IPS-15b (cell line): ENCODE data around the gene LGSN.
"Not testable (repeated sequence)": the region's sequence is repeated elsewhere in the genome, so short reads cannot be mapped to it uniquely, and the experiment has no call there.

Experiments
- H3K27me3 ChIP-seq: one replicate; pipeline ENCODE4 v1.6.1; 2013; ENCODE audit warnings: low read length; ENCODE audit not compliant: control insufficient read depth, insufficient read depth
- H3K36me3 ChIP-seq: one replicate; pipeline ENCODE4 v1.6.1; 2013; ENCODE audit warnings: low read length; ENCODE audit not compliant: control insufficient read depth, insufficient read depth
- H3K4me1 ChIP-seq: one replicate; pipeline ENCODE4 v1.6.1; 2013; ENCODE audit warnings: mild to moderate bottlenecking, low read length; ENCODE audit not compliant: control insufficient read depth, insufficient read depth
- H3K4me3 ChIP-seq: one replicate; pipeline ENCODE4 v1.5.1; 2013; ENCODE audit warnings: low read depth, low read length
- H3K9ac ChIP-seq: one replicate; pipeline ENCODE4 v1.6.1; 2013; ENCODE audit warnings: low read depth, mild to moderate bottlenecking, low read length
- H3K9me3 ChIP-seq: one replicate; pipeline ENCODE4 v1.6.1; 2013; ENCODE audit warnings: mild to moderate bottlenecking, low read length; ENCODE audit not compliant: control insufficient read depth, insufficient read depth

The LGSN gene

DNA sequence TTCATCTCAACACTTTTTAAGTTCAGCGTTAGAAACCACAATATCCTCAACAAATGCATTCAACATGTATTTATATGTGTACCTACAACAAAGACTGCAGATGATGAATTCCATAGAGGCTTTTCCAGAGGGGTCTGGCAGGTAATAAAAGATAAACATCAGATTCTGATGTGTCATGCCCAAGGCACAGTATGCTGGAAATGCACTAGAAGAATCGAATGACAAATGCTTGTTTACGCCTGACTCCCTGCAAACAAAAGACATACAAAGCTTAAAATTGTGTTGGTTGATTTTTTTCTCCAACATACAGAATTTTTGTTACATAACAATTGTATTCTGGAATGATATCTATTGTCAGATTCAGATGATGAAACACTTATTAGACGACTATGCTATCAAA lies at the start of gene LGSN:
TSS of gene LGSN (minus strand) at position 45 of the 400 bp plus-strand sequence. CDS start at position 5, 40 bp downstream.
- H3K9ac ChIP-seq = no peak within 1 kb of the TSS
- no peaks in the 10 kb centered on the region for H3K9me3 ChIP-seq
- H3K36me3 ChIP-seq = no peaks in the 10 kb centered on the region
- H3K27me3 ChIP-seq = no peaks in the 10 kb centered on the region
- no peak within 1 kb of the TSS for H3K4me3 ChIP-seq
- H3K4me1 ChIP-seq = no peaks in the 10 kb centered on the region

GRCh38 chr6:63368347-63368746 lies 48.6 kb upstream of the LGSN start:
- no peaks in the 10 kb centered on the region for H3K9me3 ChIP-seq
- H3K27me3 ChIP-seq = no peaks in the 10 kb centered on the region
- no peaks in the 10 kb centered on the region for H3K36me3 ChIP-seq
- H3K9ac ChIP-seq = no peak overlapping the region
- H3K4me1 ChIP-seq = no peaks in the 10 kb centered on the region
- H3K4me3 ChIP-seq = no peak overlapping the region

DNA sequence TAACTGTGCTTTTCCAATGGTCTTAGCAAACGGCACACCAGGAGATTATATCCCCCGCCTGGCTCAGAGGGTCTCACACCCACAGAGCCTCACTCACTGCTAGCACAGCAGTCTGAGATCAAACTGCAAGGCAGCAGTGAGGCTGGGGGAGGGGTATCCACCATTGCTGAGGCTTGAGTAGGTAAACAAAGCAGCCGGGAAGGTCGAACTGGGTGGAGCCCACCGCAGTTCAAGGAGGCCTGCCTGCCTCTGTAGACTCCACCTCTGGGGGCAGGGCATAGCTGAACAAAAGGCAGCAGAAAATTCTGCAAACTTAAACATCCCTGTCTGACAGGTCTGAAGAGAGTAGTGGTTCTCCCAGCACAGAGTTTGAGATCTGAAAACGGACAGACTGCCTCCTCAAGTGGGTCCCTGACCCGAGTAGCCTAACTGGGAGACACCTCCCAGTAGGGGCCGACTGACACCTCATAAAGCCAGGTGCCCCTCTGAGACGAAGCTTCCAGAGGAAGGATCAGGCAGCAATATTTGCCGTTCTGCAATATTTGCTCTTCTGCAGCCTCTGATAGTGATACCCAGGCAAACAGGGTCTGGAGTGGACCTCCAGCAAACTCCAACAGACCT lies 42.8 kb upstream of the LGSN start:
- not testable (repeated sequence) for H3K36me3 ChIP-seq, H3K9ac ChIP-seq, H3K27me3 ChIP-seq, H3K9me3 ChIP-seq, H3K4me1 ChIP-seq, H3K4me3 ChIP-seq

- H3K27me3 ChIP-seq, H3K9me3 ChIP-seq, H3K4me3 ChIP-seq, H3K9ac ChIP-seq, H3K36me3 ChIP-seq, H3K4me1 ChIP-seq: not testable (repeated sequence)
Observed at GRCh38 chr6:63357384-63357783, 37.6 kb upstream of the LGSN start.

GRCh38 chr6:63355632-63356031 lies 35.8 kb upstream of the LGSN start:
- Histone ChIP-seq H3K9me3 (no peaks in the 10 kb centered on the region), H3K36me3 (no peaks in the 10 kb centered on the region), H3K27me3 (no peaks in the 10 kb centered on the region), H3K4me3 (no peak overlapping the region), H3K9ac (no peak overlapping the region), H3K4me1 (no peaks in the 10 kb centered on the region)

DNA sequence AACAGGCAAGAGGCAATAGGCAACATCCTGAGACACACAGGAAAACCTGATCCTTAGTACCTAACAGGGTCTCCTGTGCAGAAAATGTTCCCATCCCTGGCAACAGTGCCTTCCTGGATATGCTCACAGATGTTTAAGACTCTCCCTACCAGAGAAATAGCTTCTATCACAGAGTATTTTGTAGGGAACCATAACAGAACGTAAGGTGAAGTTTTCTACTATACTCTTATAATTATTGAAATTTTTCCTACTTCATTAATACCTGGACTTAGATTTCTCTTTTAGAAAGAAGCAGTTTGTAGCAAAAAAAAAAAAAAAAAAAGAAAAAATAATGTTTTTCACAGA lies 33.5 kb upstream of the LGSN start:
- H3K9me3 ChIP-seq = no peaks in the 10 kb centered on the region
- no peak overlapping the region for H3K4me3 ChIP-seq
- no peaks in the 10 kb centered on the region for H3K36me3 ChIP-seq
- no peak overlapping the region for H3K9ac ChIP-seq
- H3K4me1 ChIP-seq = no peaks in the 10 kb centered on the region
- no peaks in the 10 kb centered on the region for H3K27me3 ChIP-seq

DNA sequence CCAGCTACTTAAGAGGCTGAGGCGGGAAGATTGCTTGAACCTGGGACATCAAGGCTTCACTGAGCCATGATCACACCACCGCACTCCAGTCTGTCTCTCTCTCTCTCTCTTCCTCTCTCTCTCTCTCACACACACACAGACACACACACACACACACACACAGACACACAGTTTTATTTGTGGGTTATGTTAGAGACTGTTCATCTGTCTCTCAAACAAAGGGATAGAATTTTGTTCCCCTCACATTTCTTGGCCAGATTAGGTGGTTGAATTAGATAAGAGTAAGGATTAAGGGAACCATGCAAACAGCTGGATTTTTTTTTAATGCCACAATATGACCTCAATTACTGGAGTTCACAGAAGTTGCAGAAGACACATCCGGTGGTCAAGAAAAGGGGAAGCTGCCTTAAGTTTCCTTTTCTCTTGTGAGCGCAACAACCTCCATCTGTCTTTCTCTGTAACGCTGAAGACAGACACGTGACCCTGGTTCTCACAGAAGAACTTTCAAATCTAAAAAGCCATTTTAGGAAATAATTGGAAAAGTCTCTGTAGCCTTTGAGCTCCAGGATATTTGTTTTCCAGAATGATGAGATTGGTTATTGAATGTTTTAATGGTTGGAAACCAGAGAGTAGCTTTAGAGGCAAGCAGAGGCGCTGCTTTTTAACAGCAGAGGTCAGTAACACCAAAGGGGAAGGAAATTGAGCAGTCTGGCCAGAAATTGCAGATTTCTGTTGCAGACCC lies 32.9 kb upstream of the LGSN start:
- Histone ChIP-seq H3K9ac (no peak overlapping the region), H3K4me1 (no peaks in the 10 kb centered on the region), H3K9me3 (no peaks in the 10 kb centered on the region), H3K27me3 (no peaks in the 10 kb centered on the region), H3K36me3 (no peaks in the 10 kb centered on the region), H3K4me3 (no peak overlapping the region)

DNA sequence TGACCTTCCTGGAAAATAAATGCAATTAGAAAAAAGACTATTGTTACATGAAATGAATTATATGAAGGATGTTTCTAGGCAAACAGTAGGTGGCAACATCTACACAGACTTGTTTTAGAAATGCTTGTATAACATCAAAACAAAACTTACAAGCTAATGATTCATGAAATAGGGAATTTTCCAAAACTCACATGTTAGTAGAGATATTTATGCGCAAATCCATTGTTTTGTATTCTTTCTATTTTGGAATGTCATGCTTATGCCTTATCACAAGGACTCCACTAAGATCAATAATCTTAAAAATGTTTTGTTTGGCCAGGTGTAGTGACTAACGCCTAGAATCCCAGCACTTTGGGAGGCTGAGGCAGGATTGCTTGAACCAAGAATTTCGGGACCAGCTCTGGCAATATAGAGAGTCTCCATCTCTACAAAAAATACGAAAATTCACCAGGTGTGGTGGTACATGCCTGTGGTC lies 32.3 kb upstream of the LGSN start:
- H3K27me3 ChIP-seq = no peaks in the 10 kb centered on the region
- H3K4me1 ChIP-seq = no peaks in the 10 kb centered on the region
- H3K9me3 ChIP-seq = no peaks in the 10 kb centered on the region
- H3K9ac ChIP-seq = no peak overlapping the region
- no peaks in the 10 kb centered on the region for H3K36me3 ChIP-seq
- no peak overlapping the region for H3K4me3 ChIP-seq

DNA sequence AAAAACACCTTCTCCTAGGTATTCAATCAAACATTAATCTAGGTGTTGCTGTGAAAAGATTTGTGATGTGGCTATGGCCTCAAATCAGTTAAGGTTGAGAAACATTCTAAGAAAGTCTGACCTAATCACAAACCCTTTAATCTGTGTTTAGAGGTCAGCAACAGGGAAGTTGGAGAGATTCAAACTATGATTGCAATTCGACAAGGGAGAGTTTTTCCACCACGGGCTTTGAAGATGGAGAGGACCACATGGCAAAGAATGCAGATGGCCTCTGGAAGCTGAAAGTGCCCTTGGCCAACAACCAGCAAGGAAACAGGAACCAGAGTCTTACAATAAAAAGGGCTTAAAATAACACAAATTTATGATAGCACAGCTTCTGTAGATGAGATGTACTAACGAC lies 29.6 kb upstream of the LGSN start:
- H3K36me3 ChIP-seq = no peaks in the 10 kb centered on the region
- no peak overlapping the region for H3K4me3 ChIP-seq
- no peak overlapping the region for H3K9ac ChIP-seq
- no peaks in the 10 kb centered on the region for H3K4me1 ChIP-seq
- H3K9me3 ChIP-seq = no peaks in the 10 kb centered on the region
- no peaks in the 10 kb centered on the region for H3K27me3 ChIP-seq

DNA sequence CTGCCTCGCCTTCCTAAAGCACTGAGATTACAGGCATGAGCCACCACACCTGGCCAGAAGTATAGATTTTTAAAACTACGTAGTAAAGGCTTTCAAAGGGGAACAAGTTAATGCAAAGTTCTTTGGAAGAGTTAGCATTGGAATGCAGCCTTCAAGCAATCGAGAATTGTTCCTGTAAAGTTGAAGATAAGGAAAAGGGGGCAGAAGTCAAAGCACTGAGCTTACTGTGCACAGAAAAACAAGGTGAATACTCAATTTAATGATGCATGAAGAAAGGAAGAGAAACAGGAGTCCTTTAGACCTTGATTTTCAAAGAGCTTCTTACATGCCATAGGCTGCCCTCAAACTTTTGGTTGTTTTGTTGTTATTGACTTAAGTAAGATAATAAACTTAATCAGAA lies 29.1 kb upstream of the LGSN start:
- H3K9ac ChIP-seq = no peak overlapping the region
- H3K36me3 ChIP-seq = no peaks in the 10 kb centered on the region
- H3K9me3 ChIP-seq = no peaks in the 10 kb centered on the region
- H3K27me3 ChIP-seq = no peaks in the 10 kb centered on the region
- no peak overlapping the region for H3K4me3 ChIP-seq
- H3K4me1 ChIP-seq = no peaks in the 10 kb centered on the region

- Histone ChIP-seq H3K4me1 (no peaks in the 10 kb centered on the region), H3K4me3 (no peak overlapping the region), H3K27me3 (no peaks in the 10 kb centered on the region), H3K36me3 (no peaks in the 10 kb centered on the region), H3K9me3 (no peaks in the 10 kb centered on the region), H3K9ac (no peak overlapping the region)
Observed at GRCh38 chr6:63347599-63347998, 27.8 kb upstream of the LGSN start.

DNA sequence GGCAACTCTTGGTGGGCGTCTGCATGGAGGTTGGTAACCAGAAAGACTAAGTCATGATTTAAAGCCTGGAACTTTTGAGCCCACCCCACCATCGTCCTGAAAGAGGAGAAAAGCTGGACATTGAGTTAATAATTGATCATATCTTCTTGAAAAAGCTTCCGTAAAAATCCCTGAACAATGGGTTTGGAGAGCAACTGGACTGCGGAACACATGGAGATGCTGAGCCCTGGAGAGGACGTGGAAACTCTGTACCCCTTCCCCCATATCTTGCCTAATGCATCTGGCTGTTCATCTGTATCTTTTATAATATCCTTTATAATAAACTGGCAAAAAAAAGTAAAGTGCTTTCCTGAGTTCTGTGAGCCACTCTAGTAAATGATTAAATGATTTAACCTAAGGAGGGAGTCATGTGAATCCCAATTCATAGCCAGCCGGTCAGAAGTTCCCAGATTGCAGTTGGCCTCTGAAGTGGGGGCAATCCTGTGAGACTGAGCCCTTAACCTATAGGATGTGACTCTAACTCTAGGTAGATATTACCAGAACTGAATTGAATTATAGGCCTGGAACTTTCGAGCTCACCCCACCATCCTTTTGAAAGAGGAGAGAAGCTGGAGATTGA lies 26.5 kb upstream of the LGSN start:
- H3K9ac ChIP-seq = no peak overlapping the region
- H3K4me1 ChIP-seq = no peaks in the 10 kb centered on the region
- H3K9me3 ChIP-seq = no peaks in the 10 kb centered on the region
- H3K4me3 ChIP-seq = no peak overlapping the region
- H3K27me3 ChIP-seq = no peaks in the 10 kb centered on the region
- no peaks in the 10 kb centered on the region for H3K36me3 ChIP-seq
